ENCODE results near the gene SLC45A2.
"Not testable (repeated sequence)": the region's sequence is repeated elsewhere in the genome, so short reads cannot be mapped to it uniquely, and the experiment has no call there.

SLC45A2 gene, protein sequence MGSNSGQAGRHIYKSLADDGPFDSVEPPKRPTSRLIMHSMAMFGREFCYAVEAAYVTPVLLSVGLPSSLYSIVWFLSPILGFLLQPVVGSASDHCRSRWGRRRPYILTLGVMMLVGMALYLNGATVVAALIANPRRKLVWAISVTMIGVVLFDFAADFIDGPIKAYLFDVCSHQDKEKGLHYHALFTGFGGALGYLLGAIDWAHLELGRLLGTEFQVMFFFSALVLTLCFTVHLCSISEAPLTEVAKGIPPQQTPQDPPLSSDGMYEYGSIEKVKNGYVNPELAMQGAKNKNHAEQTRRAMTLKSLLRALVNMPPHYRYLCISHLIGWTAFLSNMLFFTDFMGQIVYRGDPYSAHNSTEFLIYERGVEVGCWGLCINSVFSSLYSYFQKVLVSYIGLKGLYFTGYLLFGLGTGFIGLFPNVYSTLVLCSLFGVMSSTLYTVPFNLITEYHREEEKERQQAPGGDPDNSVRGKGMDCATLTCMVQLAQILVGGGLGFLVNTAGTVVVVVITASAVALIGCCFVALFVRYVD

DNA sequence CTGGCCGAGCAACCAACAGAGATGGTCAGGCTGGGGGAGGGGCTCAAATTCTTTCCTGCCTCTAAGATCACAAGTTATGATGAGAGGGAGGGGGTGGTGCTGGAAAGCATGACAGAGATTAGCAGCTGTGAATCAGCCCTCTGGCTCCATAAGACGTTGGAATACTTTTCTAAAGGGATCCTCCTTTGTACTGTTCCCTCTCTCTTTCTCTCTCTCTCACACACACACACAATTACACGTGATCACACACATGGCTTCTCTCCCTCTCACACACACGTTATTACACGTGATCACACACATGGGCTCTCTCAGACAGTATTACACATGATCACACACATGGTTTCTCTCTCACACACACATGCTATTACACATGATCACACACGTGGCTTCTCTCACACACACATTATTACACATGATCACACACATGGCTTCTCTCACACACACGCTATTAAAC lies at the start of gene SLC45A2:
TSS of gene SLC45A2 (minus strand) at position 23 of the 454 bp plus-strand sequence. CDS start 110 bp downstream, outside the sequence.
- no peak for DNase-seq (ENCODE audit: low read depth)

DNA sequence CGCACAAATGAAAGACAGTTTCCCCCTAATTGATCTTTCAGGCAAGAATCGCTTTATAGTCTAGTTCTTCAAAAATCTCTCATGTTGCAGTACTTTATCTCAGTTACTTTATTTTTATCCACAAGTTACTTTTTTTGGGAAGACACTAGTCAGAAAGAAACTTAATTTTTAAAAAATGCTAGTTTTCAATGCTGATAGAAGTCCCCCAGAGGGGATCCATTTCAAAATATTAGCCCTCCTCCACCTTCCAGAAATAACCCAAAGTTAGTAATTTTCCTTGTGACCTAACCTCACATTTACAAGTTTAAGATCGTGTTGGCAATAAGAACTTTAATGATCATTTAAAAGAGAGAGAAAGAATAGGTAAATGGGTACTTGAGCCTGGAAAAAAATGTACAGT lies 47.5 kb upstream of the SLC45A2 start:
- no peak for DNase-seq (ENCODE audit: low read depth)

DNA sequence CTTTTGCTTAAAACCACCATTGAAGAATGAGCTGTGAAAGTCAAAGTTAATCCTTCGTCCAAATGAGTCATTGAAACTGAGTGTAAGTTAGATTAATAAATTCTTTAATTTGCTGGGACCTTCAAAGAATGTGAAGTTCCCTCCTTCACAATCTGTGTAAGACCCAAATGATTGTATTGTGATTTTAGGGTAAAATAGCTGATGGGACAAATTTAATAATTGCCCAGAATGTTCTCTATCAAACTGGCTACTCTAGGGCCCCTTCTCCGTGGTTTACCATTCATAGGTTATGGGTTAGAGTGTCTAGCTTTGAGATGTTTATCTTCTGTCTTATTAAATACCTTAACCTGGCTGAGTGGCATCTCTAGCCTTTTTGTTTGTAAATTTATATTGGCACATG lies 46.6 kb upstream of the SLC45A2 start:
- no peak for DNase-seq (ENCODE audit: low read depth)

DNA sequence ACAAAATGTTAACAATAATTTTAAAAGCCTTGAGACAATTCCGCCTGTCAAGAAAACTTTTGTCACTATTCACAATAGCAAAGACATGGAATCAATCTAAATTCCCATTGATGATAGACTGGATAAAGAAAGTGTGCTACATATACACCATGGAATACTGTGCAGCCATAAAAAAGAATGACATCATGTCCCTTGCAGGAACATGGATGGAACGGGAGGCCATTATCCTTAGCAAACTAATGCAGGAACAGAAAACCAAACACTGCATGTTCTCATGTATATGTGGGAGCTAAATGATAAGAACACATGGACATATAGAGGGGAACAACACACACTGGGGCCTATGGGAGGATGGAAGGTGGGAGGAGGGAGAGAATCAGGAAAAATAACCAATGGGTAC lies 46.1 kb upstream of the SLC45A2 start:
- DNase-seq (ENCODE audit: low read depth), result not testable (repeated sequence)

DNA sequence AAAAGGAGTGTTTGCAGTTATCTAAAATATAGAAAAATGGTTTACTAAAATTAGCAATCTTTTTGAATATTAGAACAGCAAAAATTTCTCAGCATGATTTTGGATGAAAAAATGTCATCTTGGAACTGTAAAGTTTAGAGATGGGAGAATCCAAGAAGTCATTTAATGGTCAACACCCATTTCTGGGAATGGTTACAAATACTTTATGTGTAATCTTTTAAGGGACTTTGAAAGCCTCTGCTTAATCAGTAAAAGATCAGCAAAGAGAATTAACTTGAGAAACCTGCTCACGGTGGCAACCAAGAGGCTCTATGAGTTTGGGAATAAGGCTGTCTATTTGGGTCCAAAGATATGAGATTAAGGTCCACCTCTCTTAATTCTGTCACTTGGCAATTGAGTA lies 45.6 kb upstream of the SLC45A2 start:
- no peak for DNase-seq (ENCODE audit: low read depth)

DNA sequence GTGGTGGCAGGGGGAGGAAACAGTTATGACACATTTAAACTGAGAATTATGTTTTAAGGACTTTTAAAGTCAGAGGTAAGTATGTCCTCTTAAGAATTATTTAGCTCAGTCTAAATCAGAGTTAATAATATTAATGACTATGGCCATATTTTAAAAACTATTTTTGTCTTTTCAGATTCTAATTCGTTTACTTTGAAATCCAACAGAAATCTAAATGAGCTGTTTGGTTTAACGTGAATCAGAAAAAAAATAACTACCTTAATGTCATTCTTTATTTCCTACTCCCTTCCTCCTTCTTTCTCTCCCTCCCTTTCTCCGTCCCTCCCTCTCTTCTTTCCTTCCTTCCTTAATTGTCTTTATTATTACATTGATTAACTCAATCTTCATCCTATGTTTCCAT lies 43.9 kb upstream of the SLC45A2 start:
- no peak for DNase-seq (ENCODE audit: low read depth)

DNA sequence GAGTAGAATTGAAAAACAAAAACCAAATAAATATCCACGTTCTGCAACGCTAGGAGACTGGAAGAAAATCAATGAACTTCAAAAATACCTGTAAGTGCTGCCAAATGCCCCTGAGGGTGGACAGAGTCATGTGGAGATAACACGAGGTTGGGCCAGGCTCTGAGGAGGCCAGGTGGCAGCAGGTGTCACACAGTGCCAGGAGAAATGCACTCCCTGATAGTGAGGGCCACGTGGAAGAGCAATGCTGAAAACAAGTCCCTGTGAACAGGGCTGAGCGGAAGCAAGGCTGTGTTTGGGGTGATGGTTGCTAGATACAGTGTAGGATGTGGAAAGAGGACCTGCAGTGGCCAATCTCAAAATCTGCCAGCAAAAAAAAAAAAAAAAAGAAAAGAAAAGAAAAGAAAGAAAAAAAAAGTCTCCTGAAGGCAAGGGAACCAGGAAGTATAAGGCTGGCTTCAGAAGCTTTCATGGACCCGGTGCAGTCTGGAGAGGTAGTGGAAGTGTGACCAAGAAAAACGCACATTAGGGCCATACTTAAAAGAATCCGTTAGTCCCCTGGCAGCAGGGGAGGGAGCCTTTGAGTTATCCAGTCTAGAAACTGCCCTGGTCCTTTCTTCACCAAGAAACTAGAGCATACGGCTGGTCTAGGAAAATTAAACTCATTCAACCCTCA lies 41.7 kb upstream of the SLC45A2 start:
- no peak for DNase-seq (ENCODE audit: low read depth)

DNA sequence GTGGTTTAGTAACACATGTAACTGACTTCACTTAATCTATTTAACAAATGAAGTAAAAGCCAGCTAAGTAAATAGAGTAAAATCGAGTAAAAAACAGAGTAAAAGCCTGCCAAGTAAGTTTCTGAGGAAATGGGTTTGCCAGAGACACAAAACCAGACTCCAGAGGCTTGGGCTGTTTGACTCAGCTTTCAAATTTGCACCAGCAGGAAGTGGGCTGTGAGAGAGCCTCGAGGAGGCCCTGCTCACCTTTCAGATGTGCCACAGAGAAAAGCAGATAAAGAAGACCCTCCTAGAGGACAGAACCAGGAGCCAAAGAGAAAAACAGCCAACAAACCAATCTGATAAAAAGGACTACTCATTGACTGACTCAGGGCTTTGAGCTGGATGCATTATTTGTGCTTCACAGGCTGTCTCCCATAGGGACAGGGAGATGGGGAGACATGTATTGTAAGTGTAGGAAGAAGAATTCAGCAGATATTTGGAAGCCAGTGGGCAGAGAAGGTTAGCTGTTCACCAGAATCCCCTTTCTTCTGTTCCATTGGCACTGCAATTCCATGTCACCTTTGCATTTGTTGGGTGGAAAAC lies 37.7 kb upstream of the SLC45A2 start:
- peak; percentile 57 for DNase-seq (ENCODE audit: low read depth)

DNA sequence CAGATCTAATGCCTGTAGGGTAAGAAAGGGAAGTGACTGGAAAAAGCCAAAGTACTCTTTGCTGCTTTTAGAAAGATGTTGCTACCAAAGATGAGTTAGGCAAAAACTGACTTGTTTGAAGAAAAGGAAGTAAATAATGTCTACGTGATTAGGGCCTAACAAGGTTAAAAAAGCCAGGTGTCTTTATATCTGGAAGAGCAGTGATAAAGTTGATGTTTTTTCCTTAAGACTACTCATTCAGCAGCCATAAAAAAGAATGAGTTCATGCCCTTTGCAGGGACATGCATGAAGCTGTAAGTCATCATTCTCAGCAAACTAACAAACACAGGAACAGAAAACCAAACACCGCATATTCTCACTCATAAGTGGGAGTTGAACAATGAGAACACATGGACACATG lies 36.8 kb upstream of the SLC45A2 start:
- DNase-seq (ENCODE audit: low read depth), result no peak

DNA sequence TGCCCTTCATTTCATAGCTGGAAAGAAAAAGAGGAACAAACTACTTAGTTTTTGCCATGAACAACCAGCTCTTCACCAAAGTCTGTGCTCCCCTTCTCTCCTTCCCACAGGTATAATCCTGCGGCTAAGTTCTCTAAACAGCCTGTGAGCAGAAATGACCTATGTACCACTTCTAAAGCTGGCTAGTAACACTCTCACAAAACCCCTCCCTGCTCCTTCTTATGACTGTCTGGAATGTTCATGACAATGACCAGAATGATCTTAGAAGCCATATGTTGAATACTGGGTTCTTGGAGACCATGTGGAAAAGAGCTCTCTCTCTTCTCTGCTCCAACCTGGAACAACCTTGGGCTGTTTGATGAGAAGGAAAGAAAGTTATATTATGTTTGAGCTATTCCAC lies 36.2 kb upstream of the SLC45A2 start:
- no peak for DNase-seq (ENCODE audit: low read depth)

DNA sequence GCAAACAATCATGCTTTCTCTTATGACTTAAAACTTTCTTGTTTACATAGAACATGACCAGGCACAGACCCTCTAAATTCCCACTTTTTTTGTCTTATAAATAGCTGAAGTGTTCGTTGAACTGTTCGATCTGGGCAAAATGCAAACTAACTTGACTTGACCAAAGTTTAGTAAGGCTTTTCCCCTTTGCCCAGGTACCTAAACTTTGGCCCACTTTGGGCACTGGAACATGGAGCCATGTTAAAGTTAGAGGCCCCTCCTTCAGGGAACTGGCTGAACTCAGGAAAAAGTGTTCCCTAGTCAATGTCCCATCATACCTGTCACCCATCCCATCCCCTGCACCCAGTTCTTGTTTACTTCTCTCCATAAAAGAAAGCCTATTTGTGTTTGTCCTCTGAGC lies 32.8 kb upstream of the SLC45A2 start:
- no peak for DNase-seq (ENCODE audit: low read depth)

DNA sequence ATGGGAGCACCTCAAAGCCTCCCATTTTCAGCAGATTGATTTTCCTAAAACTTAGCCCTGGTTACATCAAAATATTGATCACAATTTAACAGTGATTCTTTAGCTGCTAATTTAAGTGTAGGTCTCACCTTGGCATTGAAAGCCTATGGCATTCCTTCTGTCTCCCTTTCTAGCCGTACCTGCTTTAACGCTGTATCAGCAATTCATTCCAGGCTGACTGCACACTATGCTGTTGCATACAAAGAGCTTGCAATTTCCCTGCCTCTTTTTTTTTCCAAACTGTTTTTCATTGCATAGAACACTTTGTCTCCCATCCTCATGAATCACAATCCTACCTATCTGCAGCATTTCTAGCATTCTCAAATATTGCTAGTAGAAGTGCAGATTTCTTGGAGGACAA lies 32.3 kb upstream of the SLC45A2 start:
- no peak for DNase-seq (ENCODE audit: low read depth)

DNA sequence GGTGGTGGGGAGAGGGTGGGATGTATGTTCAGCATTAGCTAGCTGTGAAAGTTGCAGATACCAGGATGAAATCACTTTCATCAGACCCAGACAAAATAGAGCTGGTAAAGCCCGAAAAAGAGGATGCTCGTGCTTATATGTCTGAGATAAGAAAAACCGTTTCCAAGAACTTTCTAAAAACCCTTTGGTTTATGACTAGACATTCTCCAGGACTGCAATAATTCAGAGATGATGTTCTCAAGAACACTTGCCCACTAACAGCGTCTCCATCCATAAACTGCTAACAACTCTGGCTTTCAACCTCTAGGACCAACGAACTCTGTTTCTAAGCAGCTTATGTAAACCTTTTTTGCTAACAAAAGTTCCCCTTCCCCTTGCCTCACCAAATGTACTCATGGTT lies 31.7 kb upstream of the SLC45A2 start:
- DNase-seq (ENCODE audit: low read depth), result no peak

DNA sequence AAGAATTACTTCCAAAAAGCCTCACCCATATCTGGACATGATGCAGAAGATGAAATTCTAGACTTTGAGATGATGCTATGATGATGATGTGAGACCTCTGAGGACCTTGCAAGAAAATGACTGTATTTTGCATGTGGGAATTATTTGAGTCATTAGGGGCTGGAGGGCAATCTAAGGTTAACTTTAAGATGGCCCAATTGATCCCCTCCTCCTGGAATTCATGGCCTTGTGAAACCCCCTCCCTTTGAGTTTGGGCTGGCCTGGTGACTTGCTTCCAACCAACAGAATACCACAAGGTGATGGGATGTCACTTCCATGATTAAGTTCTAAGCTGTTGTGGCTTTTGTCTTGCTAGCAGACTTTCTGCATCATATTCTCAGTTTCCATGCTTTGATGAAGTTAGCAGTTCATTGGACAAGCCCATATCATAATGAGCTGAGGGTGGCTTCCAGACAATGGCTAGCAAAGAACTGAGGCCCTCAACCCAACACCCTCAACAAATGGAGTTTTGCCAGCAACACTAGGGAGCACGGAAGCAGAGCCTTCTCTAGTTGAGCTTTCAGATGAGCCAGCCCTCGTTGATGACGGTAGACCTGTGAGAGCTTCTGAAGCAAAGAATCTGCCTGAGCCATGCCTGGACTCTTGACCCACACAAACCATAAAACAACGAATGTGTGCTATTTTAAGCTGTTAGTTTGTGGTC lies 30.8 kb upstream of the SLC45A2 start:
- DNase-seq (ENCODE audit: low read depth), result no peak

DNA sequence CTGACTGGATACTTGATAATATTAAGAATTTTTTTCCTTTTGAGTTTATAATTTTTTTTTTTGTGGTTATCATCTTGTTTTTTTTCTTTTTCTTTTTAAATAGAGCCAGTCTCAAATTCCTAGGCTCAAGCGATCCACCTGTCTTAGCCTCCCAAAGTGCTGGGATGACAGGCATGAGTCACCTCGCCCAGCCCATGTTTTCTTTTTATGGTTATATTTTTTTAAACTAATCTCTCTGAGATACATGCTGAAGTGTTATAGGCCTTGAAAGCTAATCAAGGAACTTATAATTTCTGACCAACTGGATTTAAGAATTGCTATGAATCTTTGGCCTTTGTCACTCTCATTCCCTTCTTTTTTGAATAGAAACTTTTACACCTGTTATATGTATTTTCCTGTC lies 30.1 kb upstream of the SLC45A2 start:
- no peak for DNase-seq (ENCODE audit: low read depth)

DNA sequence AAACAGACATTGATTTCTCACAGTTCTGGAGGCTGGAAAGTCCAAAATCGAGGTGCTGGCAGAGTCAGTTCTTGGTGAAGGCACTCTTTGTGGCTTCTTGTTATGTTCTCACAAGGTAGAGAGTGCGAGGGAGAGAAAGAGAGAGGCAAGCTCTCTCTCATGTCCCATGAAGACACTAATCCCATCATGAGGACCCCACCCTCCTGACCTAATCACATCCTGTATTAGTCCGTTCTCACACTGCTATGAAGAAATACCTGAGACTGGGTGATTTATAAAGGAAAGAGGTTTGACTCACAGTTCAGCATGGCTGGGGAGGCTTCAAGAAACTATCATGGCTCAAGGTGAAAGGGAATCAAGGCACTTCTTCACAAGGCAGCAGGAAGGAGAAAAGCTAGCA lies 29.1 kb upstream of the SLC45A2 start:
- DNase-seq (ENCODE audit: low read depth), result no peak

DNA sequence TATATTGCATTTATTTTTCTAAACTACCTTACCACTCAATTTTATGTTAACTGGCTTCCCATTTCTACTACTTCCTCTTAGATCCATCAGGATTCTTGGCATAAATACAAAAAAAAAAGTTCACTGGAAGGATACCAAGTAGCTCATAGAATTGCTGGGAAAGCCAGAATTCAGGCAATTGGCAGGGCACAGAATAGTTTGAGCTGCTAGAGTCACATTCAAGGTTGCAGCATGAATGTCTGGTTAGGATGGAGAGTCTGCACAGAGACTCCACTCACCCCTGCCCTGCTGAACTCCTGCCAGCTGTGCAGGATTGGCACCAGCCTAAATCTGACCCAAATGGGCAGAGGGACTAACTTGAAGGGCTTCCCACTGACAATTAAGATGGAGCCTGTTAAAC lies 28.3 kb upstream of the SLC45A2 start:
- no peak for DNase-seq (ENCODE audit: low read depth)

DNA sequence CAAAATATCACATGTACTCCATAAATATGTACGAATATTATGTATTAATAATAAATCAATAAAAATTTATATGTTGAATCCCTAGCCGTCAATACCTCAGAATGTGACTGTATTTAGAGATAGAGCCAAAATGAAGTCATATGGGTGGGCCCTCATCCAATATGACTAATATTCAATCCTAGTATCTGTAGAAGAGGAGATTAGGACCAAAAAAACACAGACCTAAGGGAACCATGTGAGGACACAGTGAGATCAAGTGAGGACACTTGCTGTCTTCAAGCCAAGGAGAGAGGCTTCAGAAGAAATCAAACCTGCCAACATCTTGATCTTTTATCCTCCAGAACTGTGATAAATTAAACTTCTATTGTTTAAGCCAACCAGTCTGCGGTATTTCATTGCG lies 27.0 kb upstream of the SLC45A2 start:
- DNase-seq (ENCODE audit: low read depth), result no peak

DNA sequence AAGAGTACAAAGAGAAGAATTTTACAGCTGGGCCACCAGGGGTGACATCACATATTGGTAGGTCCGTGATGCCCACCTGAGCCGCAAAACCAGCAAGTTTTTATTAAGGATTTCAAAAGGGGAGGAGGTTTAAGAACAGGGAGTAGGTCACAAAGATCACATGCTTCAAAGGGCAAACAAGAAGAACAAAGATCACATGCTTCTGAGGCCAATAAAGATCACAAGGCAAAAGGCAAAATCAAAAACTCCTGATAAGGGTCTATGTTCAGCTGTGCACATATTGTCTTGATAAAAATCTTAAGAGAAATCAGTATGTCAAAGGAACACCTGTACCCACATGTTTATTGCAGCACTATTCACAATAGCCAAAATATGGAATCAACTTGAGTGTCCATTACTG lies 25.7 kb upstream of the SLC45A2 start:
- not testable (repeated sequence) for DNase-seq (ENCODE audit: low read depth)

DNA sequence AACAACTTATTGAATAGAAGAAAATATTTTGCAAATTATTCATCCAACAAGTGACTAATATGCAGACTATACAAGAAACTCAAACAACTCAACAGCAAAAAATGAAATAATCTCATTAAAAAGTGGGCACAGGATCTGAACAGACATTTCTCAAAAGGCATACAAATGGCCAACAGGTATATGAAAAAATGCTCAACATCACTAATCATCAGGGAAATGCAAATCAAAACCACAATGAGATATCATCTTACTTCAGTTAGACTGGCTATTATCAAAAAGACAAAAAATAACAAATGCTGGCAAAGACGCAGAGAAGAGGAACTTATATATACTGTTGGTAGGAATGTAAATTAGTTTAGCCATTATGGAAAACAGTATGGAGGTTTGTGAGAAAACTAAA lies 25.1 kb upstream of the SLC45A2 start:
- DNase-seq (ENCODE audit: low read depth), result peak; percentile 46

DNA sequence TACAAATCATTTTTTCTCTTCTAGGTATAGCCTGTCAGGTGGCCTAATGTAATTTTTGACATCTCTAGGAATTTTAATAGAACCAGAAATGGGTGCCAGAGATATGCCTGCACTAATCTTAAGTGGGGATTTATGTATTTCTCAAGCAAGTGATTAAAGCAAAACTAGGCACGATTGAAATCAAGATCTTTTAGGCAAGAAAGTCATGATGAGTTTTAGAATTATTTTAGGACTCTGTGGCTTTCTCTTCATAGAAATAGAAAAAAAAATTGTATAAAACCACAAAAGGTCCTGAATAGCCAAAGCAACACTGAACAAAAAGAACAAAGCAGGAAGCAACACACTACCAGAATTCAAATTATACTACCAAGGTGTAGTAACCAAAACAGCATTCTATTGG lies 24.3 kb upstream of the SLC45A2 start:
- no peak for DNase-seq (ENCODE audit: low read depth)
